Measurements from ENCODE around the gene IQCE.
"Not testable (repeated sequence)": the region's sequence is repeated elsewhere in the genome, so short reads cannot be mapped to it uniquely, and the experiment has no call there.

Gene IQCE

GRCh38 chr7:2524808-2525657 lies 33.7 kb upstream of the IQCE start:
- no peak for DNase-seq (ENCODE audit: low spot score)
- Mint-ChIP-seq H3K27ac (no peak overlapping the region), H3K27me3 (ENCODE audit: low read depth) (no peaks in the 10 kb centered on the region), H3K36me3 (ENCODE audit: low read depth) (peaks cover 42% of the 10 kb centered on the region), H3K4me3 (no peak overlapping the region), H3K9me3 (no peaks in the 10 kb centered on the region), H3K4me1 (ENCODE audit: low read depth) (peaks cover 33% of the 10 kb centered on the region)

- H3K36me3 Mint-ChIP-seq (ENCODE audit: low read depth): peaks cover 42% of the 10 kb centered on the region
- H3K4me1 Mint-ChIP-seq (ENCODE audit: low read depth): peaks cover 41% of the 10 kb centered on the region
- H3K27me3 Mint-ChIP-seq (ENCODE audit: low read depth): no peaks in the 10 kb centered on the region
- no peaks in the 10 kb centered on the region for H3K9me3 Mint-ChIP-seq
- peak overlapping the region; percentile 63 for H3K27ac Mint-ChIP-seq
- H3K4me3 Mint-ChIP-seq: no peak overlapping the region
- DNase-seq (ENCODE audit: low spot score): no peak
Measured at GRCh38 chr7:2525658-2526630, 32.8 kb upstream of the IQCE start.

- H3K36me3 Mint-ChIP-seq (ENCODE audit: low read depth): peaks cover 39% of the 10 kb centered on the region
- H3K27ac Mint-ChIP-seq: peak overlapping the region; percentile 63
Measured at GRCh38 chr7:2526659-2527504, 31.9 kb upstream of the IQCE start.

GRCh38 chr7:2527505-2528467 lies 31.0 kb upstream of the IQCE start:
- Mint-ChIP-seq H3K4me1 (ENCODE audit: low read depth) (peaks cover 30% of the 10 kb centered on the region), H3K4me3 (peak overlapping the region; percentile 78), H3K27ac (peak overlapping the region; percentile 90), H3K27me3 (ENCODE audit: low read depth) (no peaks in the 10 kb centered on the region), H3K9me3 (no peaks in the 10 kb centered on the region), H3K36me3 (ENCODE audit: low read depth) (peaks cover 31% of the 10 kb centered on the region)
- DNase-seq (ENCODE audit: low spot score): peak; percentile 56

More at GRCh38 chr7:2526659-2527504, 31.9 kb upstream of the IQCE start:
- no peaks in the 10 kb centered on the region for H3K27me3 Mint-ChIP-seq (ENCODE audit: low read depth)
- DNase-seq (ENCODE audit: low spot score): no peak
- peaks cover 37% of the 10 kb centered on the region for H3K4me1 Mint-ChIP-seq (ENCODE audit: low read depth)
- no peak overlapping the region for H3K4me3 Mint-ChIP-seq
- no peaks in the 10 kb centered on the region for H3K9me3 Mint-ChIP-seq

GRCh38 chr7:2528481-2529095 lies 30.2 kb upstream of the IQCE start:
- Mint-ChIP-seq H3K36me3 (ENCODE audit: low read depth) (peaks cover 26% of the 10 kb centered on the region), H3K27me3 (ENCODE audit: low read depth) (no peaks in the 10 kb centered on the region), H3K4me3 (peak overlapping the region; percentile 78), H3K4me1 (ENCODE audit: low read depth) (peaks cover 26% of the 10 kb centered on the region), H3K9me3 (no peaks in the 10 kb centered on the region), H3K27ac (peak overlapping the region; percentile 90)
- no peak for DNase-seq (ENCODE audit: low spot score)

GRCh38 chr7:2529161-2530070 lies 29.4 kb upstream of the IQCE start:
- Mint-ChIP-seq H3K27me3 (ENCODE audit: low read depth) (no peaks in the 10 kb centered on the region), H3K4me1 (ENCODE audit: low read depth) (peaks cover 26% of the 10 kb centered on the region), H3K4me3 (peak overlapping the region; percentile 78), H3K27ac (peak overlapping the region; percentile 91), H3K9me3 (no peaks in the 10 kb centered on the region), H3K36me3 (ENCODE audit: low read depth) (peaks cover 26% of the 10 kb centered on the region)
- DNase-seq (ENCODE audit: low spot score): peak; percentile 67

- H3K9me3 Mint-ChIP-seq: no peaks in the 10 kb centered on the region
- peak; percentile 71 for DNase-seq (ENCODE audit: low spot score)
- H3K27me3 Mint-ChIP-seq (ENCODE audit: low read depth): no peaks in the 10 kb centered on the region
- peak overlapping the region; percentile 91 for H3K27ac Mint-ChIP-seq
- H3K4me1 Mint-ChIP-seq (ENCODE audit: low read depth): peaks cover 26% of the 10 kb centered on the region
- H3K36me3 Mint-ChIP-seq (ENCODE audit: low read depth): peaks cover 26% of the 10 kb centered on the region
- H3K4me3 Mint-ChIP-seq: peak overlapping the region; percentile 78
Measured at GRCh38 chr7:2530071-2530987, 28.4 kb upstream of the IQCE start.

GRCh38 chr7:2530994-2531795 lies 27.6 kb upstream of the IQCE start:
- H3K36me3 Mint-ChIP-seq (ENCODE audit: low read depth): peaks cover 21% of the 10 kb centered on the region
- peak overlapping the region; percentile 91 for H3K27ac Mint-ChIP-seq
- not testable (repeated sequence) for DNase-seq (ENCODE audit: low spot score); H3K9me3 Mint-ChIP-seq; H3K27me3 Mint-ChIP-seq (ENCODE audit: low read depth)
- peaks cover 26% of the 10 kb centered on the region for H3K4me1 Mint-ChIP-seq (ENCODE audit: low read depth)
- peak overlapping the region; percentile 78 for H3K4me3 Mint-ChIP-seq

- not testable (repeated sequence) for DNase-seq (ENCODE audit: low spot score); H3K27ac Mint-ChIP-seq; H3K27me3 Mint-ChIP-seq (ENCODE audit: low read depth); H3K9me3 Mint-ChIP-seq; H3K4me3 Mint-ChIP-seq
- Mint-ChIP-seq H3K36me3 (ENCODE audit: low read depth) (peaks cover 19% of the 10 kb centered on the region), H3K4me1 (ENCODE audit: low read depth) (peaks cover 26% of the 10 kb centered on the region)
Measured at GRCh38 chr7:2531796-2532110, 27.0 kb upstream of the IQCE start.

- Mint-ChIP-seq H3K36me3 (ENCODE audit: low read depth) (peaks cover 18% of the 10 kb centered on the region), H3K27ac (peak overlapping the region; percentile 26), H3K4me1 (ENCODE audit: low read depth) (peaks cover 23% of the 10 kb centered on the region)
- not testable (repeated sequence) for H3K27me3 Mint-ChIP-seq (ENCODE audit: low read depth); DNase-seq (ENCODE audit: low spot score); H3K9me3 Mint-ChIP-seq; H3K4me3 Mint-ChIP-seq
Measured at GRCh38 chr7:2532199-2532772, 26.5 kb upstream of the IQCE start.
